ENCODE measurements around the gene ASTN1. TPM values are rescaled to one million over a fixed set of nuclear protein-coding genes. Genes with fewer than 3 reads are reported as not detected.

Gene ASTN1
- total and polyA plus RNA-seq, 2 of the 4 experiments (the other 2 are of a cell fraction) = under 0.01 to 0.07 TPM

- H3K56ac ChIP-seq (ENCODE audit: extremely low read depth, insufficient read depth, low read length) = no peak overlapping the region
- H3K4me2 ChIP-seq (ENCODE audit: low read depth, low read length) = no peak overlapping the region
- intact Hi-C loops (cut with micrococcal nuclease) (no loop called here), dilution Hi-C loops (cut with HindIII; ENCODE audit: low sequenced_read_pairs, unreplicated experiment) (no loop called here), in situ Hi-C loops (cut with MboI; ENCODE audit: low sequenced_read_pairs) (no loop called here)
- no peak overlapping the region for H2AK5ac ChIP-seq (ENCODE audit: low read depth, low read length)
- H3K36me3 ChIP-seq (ENCODE audit: control insufficient read depth, insufficient read depth, low read length) = no peaks in the 10 kb centered on the region
- no peak overlapping the region for H2BK15ac ChIP-seq (ENCODE audit: low read depth, low read length)
- no peak overlapping the region for H4K5ac ChIP-seq (ENCODE audit: low read depth, low read length)
- DNase-seq (no peak), ATAC-seq (ENCODE audit: low read depth) (no peak)
- H3K4me1 ChIP-seq (ENCODE audit: control insufficient read depth, insufficient read depth, low read length) = no peaks in the 10 kb centered on the region
- H3K4me3 ChIP-seq (ENCODE audit: insufficient read depth, low read depth, low read length) = no peak overlapping the region
- H3K27me3 ChIP-seq (ENCODE audit: control insufficient read depth, insufficient read depth, low read length) = no peaks in the 10 kb centered on the region
- TF ChIP-seq MXI1 (IDR thresholded peaks at IDR 0.05; ENCODE audit: borderline replicate concordance, low read depth, low read length) = no peak
- no peak for TF ChIP-seq MAZ (IDR thresholded peaks at IDR 0.05; ENCODE audit: borderline replicate concordance, low read depth, low read length)
- no peak for TF ChIP-seq CHD1 (IDR thresholded peaks at IDR 0.05; ENCODE audit: low read depth, low read length)
- TF ChIP-seq ELK1 (IDR thresholded peaks at IDR 0.05; ENCODE audit: borderline replicate concordance, low read depth, low read length) = no peak
- H2BK20ac ChIP-seq (ENCODE audit: low read depth, low read length) = no peak overlapping the region
- no peaks in the 10 kb centered on the region for H3K79me1 ChIP-seq (ENCODE audit: low read depth in 1 of 2, low read length in 2 of 2)
- no peak overlapping the region for H4K91ac ChIP-seq (ENCODE audit: insufficient read depth, low read depth, low read length)
- H2BK120ac ChIP-seq (ENCODE audit: low read depth, low read length) = no peak overlapping the region
- no peaks in the 10 kb centered on the region for H3K9me3 ChIP-seq (ENCODE audit: control insufficient read depth, insufficient read depth, low read length)
- BruUV-seq (replicated peaks) = no TSS peak
- 33% methylated on average over 1 of the region's 5 CpGs; no CpG with 5 or more reads in 1 of the 2 experiments for WGBS, 2 experiments (ENCODE audit: extremely low coverage in 2 of 2, insufficient read length in 1 of 2)
- ChIA-PET CTCF (no interaction called here), POLR2A (ENCODE audit: unreplicated experiment) (no interaction called here)
- no peak overlapping the region for H4K8ac ChIP-seq (ENCODE audit: low read depth in 2 of 2, low read length in 2 of 2)
- H3K18ac ChIP-seq (ENCODE audit: low read depth, low read length) = no peak overlapping the region
- H3K9me1 ChIP-seq (ENCODE audit: insufficient read depth, low read length) = no peaks in the 10 kb centered on the region
- no peak overlapping the region for H3K9ac ChIP-seq (ENCODE audit: low read depth, low read length)
- H2BK5ac ChIP-seq (ENCODE audit: low read depth, low read length, poor library complexity, severe bottlenecking) = no peak overlapping the region
- no peak overlapping the region for H3K23ac ChIP-seq (ENCODE audit: low read depth, low read length)
- no peak overlapping the region for H3K14ac ChIP-seq (replicated peaks; ENCODE audit: low read depth, low read length)
- no peak overlapping the region for H2AFZ ChIP-seq (replicated peaks; ENCODE audit: low read length, poor library complexity)
- H2AK9ac ChIP-seq (replicated peaks; ENCODE audit: low read depth, low read length, poor library complexity) = no peak overlapping the region
- no peak overlapping the region for H3K4ac ChIP-seq (ENCODE audit: low read depth, low read length)
- no peaks in the 10 kb centered on the region for H4K20me1 ChIP-seq (ENCODE audit: insufficient read depth, low read length)
- no peak overlapping the region for H3K27ac ChIP-seq (ENCODE audit: insufficient read depth, low read length)
Observed at GRCh38 chr1:177002891-177003290, 161.6 kb downstream of the ASTN1 start.

Measured in IMR-90 (cell line).